ENCODE results near the gene XPR1.

XPR1 gene

GRCh38 chr1:180610556-180611015, 21.2 kb upstream of the XPR1 start:
- peak; percentile 68 for DNase-seq
- H4K8ac ChIP-seq (ENCODE audit: low read depth, low read length) = no peak overlapping the region
- H2BK120ac ChIP-seq (ENCODE audit: low read depth, low read length) = no peak overlapping the region
- no peaks in the 10 kb centered on the region for H3K79me2 ChIP-seq (ENCODE audit: control insufficient read depth, insufficient read depth, low read length)
- no peaks in the 10 kb centered on the region for H3K4me1 ChIP-seq (ENCODE audit: control insufficient read depth, low read depth, low read length)
- no peak overlapping the region for H2BK15ac ChIP-seq (replicated peaks; ENCODE audit: low read depth)
- H3K9ac ChIP-seq (ENCODE audit: low read length) = no peak overlapping the region
- no peak overlapping the region for H3K23ac ChIP-seq (ENCODE audit: low read length)
- no peak overlapping the region for H2AK5ac ChIP-seq (ENCODE audit: low read length)
- no peaks in the 10 kb centered on the region for H3K79me1 ChIP-seq (ENCODE audit: low read length)
- WGBS (ENCODE audit: extremely low coverage, insufficient coverage, low lambda C conversion rate) = no CpG with 5 or more reads among the region's 3 CpGs
- H3K56ac ChIP-seq (ENCODE audit: low read length) = no peak overlapping the region
- no peak overlapping the region for H3K4ac ChIP-seq (ENCODE audit: low read depth, low read length)
- no peak overlapping the region for H3K18ac ChIP-seq (ENCODE audit: low read length)
- no peak overlapping the region for H3K4me2 ChIP-seq (ENCODE audit: low read length)
- H3K36me3 ChIP-seq (ENCODE audit: control insufficient read depth, insufficient read depth, low read length) = no peaks in the 10 kb centered on the region
- H2BK5ac ChIP-seq (ENCODE audit: low read length) = no peak overlapping the region
- no peak overlapping the region for H3K4me3 ChIP-seq (ENCODE audit: low read length)
- H3K27me3 ChIP-seq (ENCODE audit: insufficient read depth, low read length, poor library complexity) = no peaks in the 10 kb centered on the region
- no peak overlapping the region for H3K27ac ChIP-seq (ENCODE audit: low read depth, low read length)
- H4K5ac ChIP-seq (ENCODE audit: low read length) = no peak overlapping the region

- Histone ChIP-seq H2BK15ac (replicated peaks; ENCODE audit: low read depth) (no peak overlapping the region), H3K27me3 (ENCODE audit: insufficient read depth, low read length, poor library complexity) (no peaks in the 10 kb centered on the region), H3K4me2 (ENCODE audit: low read length) (no peak overlapping the region), H3K79me1 (ENCODE audit: low read length) (no peaks in the 10 kb centered on the region), H3K79me2 (ENCODE audit: control insufficient read depth, insufficient read depth, low read length) (no peaks in the 10 kb centered on the region), H3K4ac (ENCODE audit: low read depth, low read length) (no peak overlapping the region), H3K4me3 (ENCODE audit: low read length) (no peak overlapping the region), H2BK5ac (ENCODE audit: low read length) (no peak overlapping the region), H3K27ac (ENCODE audit: low read depth, low read length) (no peak overlapping the region), H3K18ac (ENCODE audit: low read length) (no peak overlapping the region), H3K4me1 (ENCODE audit: control insufficient read depth, low read depth, low read length) (no peaks in the 10 kb centered on the region), H3K9ac (ENCODE audit: low read length) (no peak overlapping the region), H2AK5ac (ENCODE audit: low read length) (no peak overlapping the region), H2BK120ac (ENCODE audit: low read depth, low read length) (no peak overlapping the region), H3K23ac (ENCODE audit: low read length) (no peak overlapping the region), H4K5ac (ENCODE audit: low read length) (no peak overlapping the region), H4K8ac (ENCODE audit: low read depth, low read length) (no peak overlapping the region), H3K36me3 (ENCODE audit: control insufficient read depth, insufficient read depth, low read length) (no peaks in the 10 kb centered on the region), H3K56ac (ENCODE audit: low read length) (no peak overlapping the region)
- no peak for DNase-seq
- no CpG with 5 or more reads among the region's 9 CpGs for WGBS (ENCODE audit: extremely low coverage, insufficient coverage, low lambda C conversion rate)
These were observed 20.5 kb upstream of the XPR1 start for GRCh38 chr1:180611016-180611930.

GRCh38 chr1:180612632-180613031, 19.2 kb upstream of the XPR1 start:
- WGBS (ENCODE audit: extremely low coverage, insufficient coverage, low lambda C conversion rate) = no CpG with 5 or more reads among the region's 1 CpG
- Histone ChIP-seq H3K4me1 (ENCODE audit: control insufficient read depth, low read depth, low read length) (no peaks in the 10 kb centered on the region), H3K4ac (ENCODE audit: low read depth, low read length) (no peak overlapping the region)

GRCh38 chr1:180614730-180615129, 17.1 kb upstream of the XPR1 start:
- no peak overlapping the region for H3K23ac ChIP-seq (ENCODE audit: low read length)
- WGBS (ENCODE audit: extremely low coverage, insufficient coverage, low lambda C conversion rate) = no CpG with 5 or more reads among the region's 5 CpGs
- no peak overlapping the region for H3K4ac ChIP-seq (ENCODE audit: low read depth, low read length)
- H3K27me3 ChIP-seq (ENCODE audit: insufficient read depth, low read length, poor library complexity) = no peaks in the 10 kb centered on the region
- H3K4me2 ChIP-seq (ENCODE audit: low read length) = no peak overlapping the region
- no peak overlapping the region for H3K4me3 ChIP-seq (ENCODE audit: low read length)
- no peak overlapping the region for H4K5ac ChIP-seq (ENCODE audit: low read length)
- H3K56ac ChIP-seq (ENCODE audit: low read length) = no peak overlapping the region
- no peak overlapping the region for H3K9ac ChIP-seq (ENCODE audit: low read length)
- no peak overlapping the region for H2AK5ac ChIP-seq (ENCODE audit: low read length)
- H3K79me1 ChIP-seq (ENCODE audit: low read length) = no peaks in the 10 kb centered on the region
- H2BK5ac ChIP-seq (ENCODE audit: low read length) = no peak overlapping the region
- H2BK120ac ChIP-seq (ENCODE audit: low read depth, low read length) = no peak overlapping the region
- DNase-seq = no peak
- H3K18ac ChIP-seq (ENCODE audit: low read length) = peak overlapping the region; percentile 60
- H3K36me3 ChIP-seq (ENCODE audit: control insufficient read depth, insufficient read depth, low read length) = no peaks in the 10 kb centered on the region
- no peak overlapping the region for H4K8ac ChIP-seq (ENCODE audit: low read depth, low read length)
- no peaks in the 10 kb centered on the region for H3K79me2 ChIP-seq (ENCODE audit: control insufficient read depth, insufficient read depth, low read length)
- H3K27ac ChIP-seq (ENCODE audit: low read depth, low read length) = no peak overlapping the region
- no peak overlapping the region for H2BK15ac ChIP-seq (replicated peaks; ENCODE audit: low read depth)
- no peaks in the 10 kb centered on the region for H3K4me1 ChIP-seq (ENCODE audit: control insufficient read depth, low read depth, low read length)

More at GRCh38 chr1:180612632-180613031, 19.2 kb upstream of the XPR1 start:
- Histone ChIP-seq H2AK5ac (ENCODE audit: low read length) (no peak overlapping the region), H3K79me1 (ENCODE audit: low read length) (no peaks in the 10 kb centered on the region), H3K18ac (ENCODE audit: low read length) (no peak overlapping the region), H3K36me3 (ENCODE audit: control insufficient read depth, insufficient read depth, low read length) (no peaks in the 10 kb centered on the region), H3K27me3 (ENCODE audit: insufficient read depth, low read length, poor library complexity) (no peaks in the 10 kb centered on the region), H3K4me2 (ENCODE audit: low read length) (no peak overlapping the region), H4K8ac (ENCODE audit: low read depth, low read length) (no peak overlapping the region), H3K4me3 (ENCODE audit: low read length) (no peak overlapping the region), H3K27ac (ENCODE audit: low read depth, low read length) (no peak overlapping the region), H3K9ac (ENCODE audit: low read length) (no peak overlapping the region), H2BK120ac (ENCODE audit: low read depth, low read length) (no peak overlapping the region), H2BK15ac (replicated peaks; ENCODE audit: low read depth) (no peak overlapping the region), H3K79me2 (ENCODE audit: control insufficient read depth, insufficient read depth, low read length) (no peaks in the 10 kb centered on the region), H4K5ac (ENCODE audit: low read length) (no peak overlapping the region), H3K23ac (ENCODE audit: low read length) (no peak overlapping the region), H3K56ac (ENCODE audit: low read length) (no peak overlapping the region), H2BK5ac (ENCODE audit: low read length) (no peak overlapping the region)
- DNase-seq = no peak

- no peak overlapping the region for H3K56ac ChIP-seq (ENCODE audit: low read length)
- H2BK15ac ChIP-seq (replicated peaks; ENCODE audit: low read depth) = no peak overlapping the region
- no peaks in the 10 kb centered on the region for H3K4me1 ChIP-seq (ENCODE audit: control insufficient read depth, low read depth, low read length)
- no peaks in the 10 kb centered on the region for H3K79me1 ChIP-seq (ENCODE audit: low read length)
- H2AK5ac ChIP-seq (ENCODE audit: low read length) = no peak overlapping the region
- DNase-seq = no peak
- no peak overlapping the region for H3K9ac ChIP-seq (ENCODE audit: low read length)
- H3K23ac ChIP-seq (ENCODE audit: low read length) = no peak overlapping the region
- no peaks in the 10 kb centered on the region for H3K27me3 ChIP-seq (ENCODE audit: insufficient read depth, low read length, poor library complexity)
- no peak overlapping the region for H3K27ac ChIP-seq (ENCODE audit: low read depth, low read length)
- WGBS (ENCODE audit: extremely low coverage, insufficient coverage, low lambda C conversion rate) = no CpG with 5 or more reads among the region's 8 CpGs
- H3K4me2 ChIP-seq (ENCODE audit: low read length) = no peak overlapping the region
- no peak overlapping the region for H4K8ac ChIP-seq (ENCODE audit: low read depth, low read length)
- H3K4ac ChIP-seq (ENCODE audit: low read depth, low read length) = no peak overlapping the region
- H3K4me3 ChIP-seq (ENCODE audit: low read length) = no peak overlapping the region
- H3K18ac ChIP-seq (ENCODE audit: low read length) = no peak overlapping the region
- no peaks in the 10 kb centered on the region for H3K36me3 ChIP-seq (ENCODE audit: control insufficient read depth, insufficient read depth, low read length)
- no peak overlapping the region for H2BK5ac ChIP-seq (ENCODE audit: low read length)
- no peak overlapping the region for H2BK120ac ChIP-seq (ENCODE audit: low read depth, low read length)
- H3K79me2 ChIP-seq (ENCODE audit: control insufficient read depth, insufficient read depth, low read length) = no peaks in the 10 kb centered on the region
- H4K5ac ChIP-seq (ENCODE audit: low read length) = no peak overlapping the region
These were observed 16.1 kb upstream of the XPR1 start for GRCh38 chr1:180615493-180616290.

All from mesendoderm (in vitro differentiated cells).